ENCODE measurements around the gene IL11. TPM values are rescaled to one million over a fixed set of nuclear protein-coding genes. Genes with fewer than 3 reads are reported as not detected.

IL11 gene
- total and polyA plus RNA-seq, 2 of the 13 experiments (the other 11 are each of a cell fraction or from before 2014, with no cell fraction given), result 2.5 to 2.9 TPM

GRCh38 chr19:55339105-55339888, 31.0 kb downstream of the IL11 start, which contains the start of gene KMT5C (continued):
- TF ChIP-seq CBX1 (IDR thresholded peaks at IDR 0.05; ENCODE audit: low read depth), result peak; percentile 29
- no peak for TF ChIP-seq ZNF609 (CRISPR knock-in tag; IDR thresholded peaks at IDR 0.05; ENCODE audit: borderline replicate concordance)
- TF ChIP-seq ZNF350 (CRISPR knock-in tag; IDR thresholded peaks at IDR 0.05; ENCODE audit: borderline replicate concordance, low read depth), result no peak; the same call in 1 of the 2 replicates
- TF ChIP-seq JARID2 (CRISPR knock-in tag; IDR thresholded peaks at IDR 0.05; ENCODE audit: insufficient replicate concordance), result no peak
- no peak; the same call in 1 of the 2 replicates for TF ChIP-seq PAXIP1 (CRISPR knock-in tag; conservative IDR thresholded peaks at IDR 0.05)
- TF ChIP-seq ERF (CRISPR knock-in tag; IDR thresholded peaks at IDR 0.05), result no peak; the same call in 1 of the 2 replicates
- no peak for TF ChIP-seq NFRKB (IDR thresholded peaks at IDR 0.05)
- no peak for TF ChIP-seq FUBP1 (CRISPR knock-in tag; IDR thresholded peaks at IDR 0.05; ENCODE audit: borderline replicate concordance)
- no peak for TF ChIP-seq ZNF124 (CRISPR knock-in tag; IDR thresholded peaks at IDR 0.05)
- TF ChIP-seq DPF2 (CRISPR knock-in tag; IDR thresholded peaks at IDR 0.05; ENCODE audit: borderline replicate concordance, low read depth), result no peak
- no peak for TF ChIP-seq CC2D1A (CRISPR knock-in tag; IDR thresholded peaks at IDR 0.05)
- TF ChIP-seq ZNF569 (CRISPR knock-in tag; IDR thresholded peaks at IDR 0.05; ENCODE audit: borderline replicate concordance), result no peak
- TF ChIP-seq CREBL2 (CRISPR knock-in tag; IDR thresholded peaks at IDR 0.05; ENCODE audit: borderline replicate concordance), result no peak
- no peak for TF ChIP-seq ZBTB49 (CRISPR knock-in tag; IDR thresholded peaks at IDR 0.05; ENCODE audit: borderline replicate concordance)
- no peak for TF ChIP-seq ZFP82 (CRISPR knock-in tag; IDR thresholded peaks at IDR 0.05; ENCODE audit: borderline replicate concordance)
